GM21367 (cell line): Measurements from ENCODE around the gene ZNF567.
"Not testable (repeated sequence)": the region's sequence is repeated elsewhere in the genome, so short reads cannot be mapped to it uniquely, and the experiment has no call there.

Experiments
- ATAC-seq: cut with Tn5 transposase; IDR thresholded peaks from one replicate; pipeline ENCODE4 v1.9.1; 2021; ENCODE audit not compliant: unreplicated experiment

The ZNF567 gene

DNA sequence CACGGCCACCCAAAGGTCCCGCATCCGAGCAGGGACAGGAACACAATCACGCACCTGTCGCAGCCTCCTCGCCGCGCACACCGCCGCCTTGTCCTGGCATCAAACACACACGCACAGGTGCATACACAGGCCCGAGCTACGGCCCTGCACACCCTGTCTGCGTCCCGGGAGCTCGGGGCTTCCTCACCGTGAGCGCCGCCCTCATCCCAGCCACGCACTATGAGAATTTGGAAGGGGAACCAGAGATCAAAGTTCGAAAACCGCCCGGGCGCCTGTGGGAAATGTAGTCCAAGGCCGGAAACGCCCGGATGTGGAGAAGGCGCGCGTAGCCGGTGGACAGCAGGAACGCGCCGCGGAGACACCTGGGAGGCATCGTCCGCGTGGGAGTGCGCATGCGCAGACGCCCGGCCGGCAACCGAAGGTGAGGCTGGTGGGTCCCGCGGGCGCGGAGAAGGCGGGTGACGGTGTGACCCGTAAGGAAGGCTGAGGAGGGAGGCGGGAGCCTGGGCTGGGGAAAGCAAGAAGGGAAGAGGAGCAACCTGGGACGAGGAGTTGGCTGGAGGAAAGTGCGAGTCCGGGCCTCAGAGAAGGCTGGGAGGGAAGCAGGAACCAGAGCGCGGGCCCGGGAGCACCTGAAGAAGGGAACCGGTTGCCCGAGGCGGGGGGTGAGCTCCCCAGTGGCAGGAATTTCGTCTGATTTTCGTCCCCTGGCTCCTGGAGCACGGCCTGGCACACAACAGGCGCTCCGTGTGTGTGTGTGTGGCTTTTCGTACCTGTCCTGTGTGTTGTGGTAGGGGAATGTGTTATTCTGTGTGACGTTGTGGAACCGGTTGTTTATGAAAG lies at the start of gene ZNF567:
Gene ZNF567, plus strand, starts transcription at position 399 of the 843 bp plus-strand sequence. CDS start 7,256 bp downstream, outside the sequence.
- ATAC-seq, result peak; percentile 92

- no peak for ATAC-seq
Observed at GRCh38 chr19:36638862-36639510, 48.4 kb upstream of the ZNF567 start.

DNA sequence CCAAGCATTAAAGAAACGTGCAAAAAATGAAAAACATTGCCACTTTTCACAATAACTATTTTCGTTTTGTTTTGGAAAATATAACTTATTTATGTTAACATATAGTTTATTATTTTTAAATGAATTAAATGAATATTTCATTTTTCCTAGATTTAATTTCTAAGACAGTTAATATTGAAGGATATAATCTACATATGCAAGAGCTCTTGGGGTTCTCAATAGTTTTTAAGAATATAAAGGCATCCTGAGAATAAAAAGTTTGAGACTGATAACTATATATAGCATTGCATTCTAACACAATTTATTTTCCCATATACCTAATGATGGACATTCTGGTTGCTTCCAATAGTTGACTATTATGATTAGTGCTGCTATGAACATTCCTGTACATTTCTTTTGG lies 40.7 kb upstream of the ZNF567 start:
- no peak for ATAC-seq

- no peak for ATAC-seq
Observed at GRCh38 chr19:36652958-36653357, 34.5 kb upstream of the ZNF567 start.

DNA sequence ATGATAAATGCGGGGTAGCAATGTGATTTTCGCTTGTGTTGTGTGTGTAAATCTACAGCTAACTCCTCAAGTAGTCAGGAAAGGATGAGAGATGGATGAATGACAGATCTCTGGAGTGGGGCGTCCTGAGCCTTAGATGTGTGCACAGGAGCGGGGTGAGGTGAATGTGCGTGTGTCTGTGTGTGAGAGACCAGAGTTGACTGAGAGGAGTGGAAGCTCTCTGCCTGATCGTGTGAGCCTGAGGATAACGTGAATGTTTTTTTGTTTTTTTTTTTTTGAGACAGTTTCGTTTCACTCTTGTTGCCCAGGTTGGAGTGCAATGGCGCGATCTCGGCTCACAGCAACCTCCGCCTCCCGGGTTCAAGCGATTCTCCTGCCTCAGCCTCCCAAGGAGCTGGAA lies 21.6 kb upstream of the ZNF567 start:
- ATAC-seq, result no peak

- ATAC-seq, result no peak
Observed at GRCh38 chr19:36668646-36669045, 18.8 kb upstream of the ZNF567 start.

GRCh38 chr19:36672368-36672767 lies 15.0 kb upstream of the ZNF567 start:
- no peak for ATAC-seq

- ATAC-seq, result no peak
Observed at GRCh38 chr19:36674201-36674600, 13.2 kb upstream of the ZNF567 start.

GRCh38 chr19:36679455-36679854 lies 8.0 kb upstream of the ZNF567 start:
- ATAC-seq, result no peak

DNA sequence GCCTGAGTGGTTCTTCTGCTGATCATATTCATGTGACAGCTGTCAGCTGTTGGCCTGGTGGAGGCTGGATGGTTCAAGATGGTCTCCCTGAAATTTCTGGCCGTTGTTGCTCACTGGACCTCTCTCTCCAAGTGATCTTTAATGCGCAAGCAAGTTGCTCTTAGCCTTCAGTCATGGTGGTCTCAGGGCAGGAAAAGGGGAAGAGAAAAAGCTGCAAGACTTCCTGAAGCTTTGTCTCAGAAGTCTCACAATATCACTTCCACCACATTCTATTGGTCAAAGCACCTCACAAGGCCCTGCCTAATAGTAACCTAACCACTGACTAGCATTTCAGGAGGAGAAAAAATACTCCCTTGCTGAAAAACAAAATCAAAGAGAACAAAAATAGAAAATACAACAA lies 1.6 kb upstream of the ZNF567 start:
- no peak for ATAC-seq

GRCh38 chr19:36686365-36687213 lies 823 bp upstream of the ZNF567 start:
- ATAC-seq, result peak; percentile 18

- no peak for ATAC-seq
Observed at GRCh38 chr19:36688058-36688457, 646 bp downstream of the ZNF567 start.

- ATAC-seq, result no peak
Observed at GRCh38 chr19:36707134-36707533, 19.7 kb downstream of the ZNF567 start.

DNA sequence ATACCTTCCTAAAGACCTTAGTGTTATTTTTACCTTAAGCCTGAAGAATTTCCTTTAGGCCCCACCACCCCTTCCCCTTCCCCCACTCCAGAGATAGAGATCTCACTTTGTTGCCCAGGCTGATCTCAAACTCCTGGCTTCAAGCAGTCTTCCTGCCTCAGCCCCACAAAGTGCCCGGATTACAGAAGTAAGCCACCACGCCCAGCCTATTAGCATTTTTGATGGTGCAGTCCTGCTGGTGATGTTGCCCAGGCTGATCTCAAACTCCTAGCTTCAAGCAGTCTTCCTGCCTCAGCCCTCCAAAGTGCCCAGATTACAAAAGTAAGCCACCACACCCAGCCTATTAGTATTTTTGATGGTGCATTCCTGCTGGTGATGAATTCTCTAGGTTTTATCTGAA lies 22.0 kb downstream of the ZNF567 start:
- ATAC-seq, result no peak

DNA sequence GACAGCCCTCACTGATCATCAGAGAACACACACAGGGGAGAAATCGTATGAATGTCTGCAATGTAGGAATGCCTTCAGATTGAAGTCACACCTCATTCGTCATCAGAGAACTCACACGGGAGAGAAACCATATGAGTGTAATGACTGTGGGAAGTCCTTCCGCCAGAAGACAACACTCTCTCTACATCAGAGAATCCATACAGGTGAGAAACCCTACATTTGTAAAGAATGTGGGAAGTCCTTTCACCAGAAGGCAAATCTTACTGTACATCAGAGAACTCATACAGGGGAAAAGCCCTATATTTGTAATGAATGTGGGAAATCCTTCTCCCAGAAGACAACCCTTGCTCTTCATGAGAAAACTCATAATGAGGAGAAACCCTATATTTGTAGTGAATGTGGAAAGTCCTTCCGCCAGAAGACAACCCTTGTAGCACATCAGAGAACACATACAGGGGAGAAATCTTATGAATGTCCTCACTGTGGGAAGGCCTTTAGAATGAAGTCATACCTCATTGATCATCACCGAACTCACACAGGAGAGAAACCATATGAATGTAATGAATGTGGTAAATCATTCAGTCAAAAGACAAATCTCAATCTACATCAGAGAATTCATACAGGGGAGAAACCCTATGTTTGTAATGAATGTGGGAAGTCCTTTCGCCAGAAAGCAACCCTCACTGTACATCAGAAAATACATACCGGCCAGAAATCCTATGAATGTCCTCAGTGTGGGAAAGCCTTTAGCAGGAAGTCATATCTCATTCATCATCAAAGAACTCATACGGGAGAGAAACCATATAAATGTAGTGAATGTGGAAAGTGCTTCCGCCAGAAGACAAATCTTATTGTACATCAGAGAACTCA lies 32.5 kb downstream of the ZNF567 start:
- ATAC-seq, result no peak

- not testable (repeated sequence) for ATAC-seq
Observed at GRCh38 chr19:36736166-36736565, 48.8 kb downstream of the ZNF567 start.

GRCh38 chr19:36745870-36746269 lies 58.5 kb downstream of the ZNF567 start:
- no peak for ATAC-seq

DNA sequence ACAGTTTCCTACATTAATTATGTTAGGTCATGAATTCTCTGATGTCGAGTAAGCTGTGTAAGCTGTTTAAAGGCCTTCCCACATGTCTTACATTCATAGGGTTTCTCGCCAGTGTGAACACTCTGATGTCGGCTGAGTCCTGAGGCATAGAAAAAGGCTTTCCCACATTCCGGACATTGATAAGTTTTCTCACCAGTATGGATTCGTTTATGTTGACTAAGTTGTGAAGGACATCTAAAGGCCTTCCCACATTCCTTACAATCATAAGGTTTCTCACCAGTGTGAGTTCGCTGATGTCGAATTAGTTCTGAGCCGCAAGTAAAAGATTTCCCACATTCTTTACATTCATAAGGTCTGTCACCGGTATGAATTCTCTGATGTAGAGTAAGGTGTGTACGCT lies 60.3 kb downstream of the ZNF567 start:
- ATAC-seq, result no peak

GRCh38 chr19:36748431-36749275 lies 61.2 kb downstream of the ZNF567 start:
- ATAC-seq, result no peak

DNA sequence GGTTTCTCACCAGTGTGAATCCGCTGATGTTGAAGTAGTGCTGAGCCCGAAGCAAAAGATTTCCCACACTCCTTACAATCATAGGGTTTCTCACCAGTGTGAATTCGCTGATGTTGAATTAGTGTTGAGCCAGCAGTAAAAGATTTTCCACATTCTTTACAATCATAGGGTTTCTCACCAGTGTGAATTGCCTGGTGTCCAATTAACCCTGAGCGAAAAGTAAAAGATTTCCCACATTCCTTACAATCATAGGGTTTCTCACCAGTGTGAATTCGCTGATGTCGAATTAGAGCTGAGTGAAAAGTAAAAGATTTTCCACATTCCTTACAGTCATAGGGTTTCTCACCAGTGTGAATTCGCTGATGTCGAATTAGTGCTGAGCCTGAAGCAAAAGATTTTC lies 62.2 kb downstream of the ZNF567 start:
- ATAC-seq, result not testable (repeated sequence)
